SJSA1 (cell line): ENCODE results near the gene WIPI1. TPM values are rescaled to one million over a fixed set of nuclear protein-coding genes. Genes with fewer than 3 reads are reported as not detected.

Experiments used
- DNase-seq, 2 experiments: peaks; one replicate each; pipeline ENCODE4 v3.0.0-alpha.2; 2015 to 2020; ENCODE audit warnings: low spot score in 2 of 2, low read depth in 1 of 2
- H3K27ac ChIP-seq: fragments of 250-450 bp; sonication (Bioruptor Pico); 2 replicates; pipeline ENCODE4 v1.5.1; 2020; ENCODE audit warnings: mild to moderate bottlenecking, moderate library complexity
- H3K27me3 ChIP-seq: fragments of 250-450 bp; sonication (Bioruptor Pico); replicated peaks from 2 replicates; pipeline ENCODE4 v1.5.1; 2020; ENCODE audit warnings: mild to moderate bottlenecking, moderate library complexity
- H3K36me3 ChIP-seq: fragments of 250-450 bp; sonication (Bioruptor Pico); 2 replicates; pipeline ENCODE4 v1.5.1; 2020; ENCODE audit warnings: mild to moderate bottlenecking
- H3K4me1 ChIP-seq: fragments of 250-450 bp; sonication (Bioruptor Pico); replicated peaks from 2 replicates; pipeline ENCODE4 v1.6.1; 2021; ENCODE audit warnings: mild to moderate bottlenecking
- H3K4me3 ChIP-seq: fragments of 250-450 bp; sonication (Bioruptor Pico); 2 replicates; pipeline ENCODE4 v1.5.1; 2020; ENCODE audit warnings: mild to moderate bottlenecking
- H3K9me3 ChIP-seq: fragments of 250-450 bp; sonication (Bioruptor Pico); replicated peaks from 2 replicates; pipeline ENCODE4 v1.5.1; 2020; ENCODE audit warnings: mild to moderate bottlenecking
- total RNA-seq: library from RNA; depleted of rRNA; stranded (reverse); fragments of >200 nt; shearing (Covaris generic); gene quantifications from 2 replicates; pipeline ENCODE4 v1.2.3, GENCODE V29; 2014

WIPI1 gene
- total RNA-seq, 1 experiment from 2014 or later: 53.5 TPM

DNA sequence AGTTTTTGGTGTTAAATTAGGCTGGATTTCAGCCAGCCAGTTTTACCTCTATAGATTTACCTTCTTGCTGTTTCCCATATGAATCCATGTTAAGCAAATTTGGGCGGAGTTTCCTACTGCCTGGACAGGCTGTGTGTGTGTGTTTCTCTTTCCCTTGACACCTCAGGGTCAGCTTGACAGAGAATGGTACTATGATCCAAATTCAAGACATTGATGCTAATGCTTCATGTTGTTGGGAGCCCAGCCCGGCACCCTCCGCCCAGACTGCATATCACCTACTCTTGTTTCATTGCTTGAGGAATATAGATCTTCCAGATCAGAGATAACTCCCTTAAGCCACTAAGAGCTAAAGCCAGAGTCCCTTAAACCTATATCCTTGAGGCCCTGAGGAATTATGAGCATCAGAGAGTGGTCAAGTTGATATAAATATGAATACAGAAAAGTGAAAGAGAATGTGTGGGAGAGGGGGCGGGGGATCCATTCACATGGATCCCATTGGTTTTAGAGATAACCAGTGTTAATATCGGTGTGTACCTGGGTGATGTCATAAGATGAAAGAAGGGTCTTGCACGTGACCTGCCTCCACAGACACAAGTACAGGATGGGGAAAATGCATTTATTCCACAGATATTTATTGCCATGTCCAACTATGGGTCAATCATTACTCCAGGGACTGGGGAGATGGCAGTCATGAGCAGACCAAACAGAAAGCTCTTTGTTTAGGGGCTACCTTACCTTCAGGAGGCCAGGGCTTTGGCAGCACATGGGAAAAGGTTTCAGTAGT lies 69.7 kb downstream of the WIPI1 start:
- H3K4me3 ChIP-seq: no peak overlapping the region
- no peak for DNase-seq
- H3K9me3 ChIP-seq: no peaks in the 10 kb centered on the region
- H3K36me3 ChIP-seq: no peaks in the 10 kb centered on the region
- H3K27me3 ChIP-seq: no peaks in the 10 kb centered on the region
- H3K4me1 ChIP-seq: peaks cover 25% of the 10 kb centered on the region
- H3K27ac ChIP-seq: no peak overlapping the region

DNA sequence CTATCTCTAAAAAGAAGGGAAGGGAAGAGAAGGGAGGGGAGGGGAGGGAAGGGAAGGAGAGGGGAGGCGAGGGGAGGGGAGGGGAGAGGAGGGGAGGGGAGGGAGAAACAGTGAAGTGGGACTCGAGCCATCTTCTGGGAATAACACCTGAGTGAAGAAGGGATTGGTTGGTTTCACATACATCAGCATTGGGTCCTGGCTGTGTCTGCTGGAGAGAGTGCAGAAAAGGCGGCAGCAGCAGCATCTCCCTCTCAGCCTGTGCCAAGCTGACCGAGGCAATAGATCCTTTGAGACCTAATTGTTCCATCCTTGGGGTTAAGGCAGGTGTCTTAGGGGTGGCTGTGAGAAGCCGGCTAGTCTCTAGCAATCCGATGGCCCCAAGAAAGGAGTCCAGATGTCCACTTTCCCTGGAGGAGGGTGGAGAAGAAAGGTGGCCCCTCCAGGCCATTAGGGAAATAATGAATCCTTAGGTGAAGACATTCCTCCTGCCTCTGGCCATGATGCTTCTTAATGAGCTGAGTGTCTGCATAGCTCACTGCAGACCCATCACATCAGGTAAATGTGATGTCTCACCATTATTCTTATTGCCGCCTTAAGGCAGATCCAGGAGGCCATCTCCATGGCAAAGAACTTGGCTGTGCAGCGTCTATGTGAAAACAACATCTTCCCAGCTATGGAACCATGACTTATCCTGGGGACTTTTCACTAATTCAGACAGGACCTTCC lies 71.6 kb downstream of the WIPI1 start:
- H3K27ac ChIP-seq: no peak overlapping the region

DNA sequence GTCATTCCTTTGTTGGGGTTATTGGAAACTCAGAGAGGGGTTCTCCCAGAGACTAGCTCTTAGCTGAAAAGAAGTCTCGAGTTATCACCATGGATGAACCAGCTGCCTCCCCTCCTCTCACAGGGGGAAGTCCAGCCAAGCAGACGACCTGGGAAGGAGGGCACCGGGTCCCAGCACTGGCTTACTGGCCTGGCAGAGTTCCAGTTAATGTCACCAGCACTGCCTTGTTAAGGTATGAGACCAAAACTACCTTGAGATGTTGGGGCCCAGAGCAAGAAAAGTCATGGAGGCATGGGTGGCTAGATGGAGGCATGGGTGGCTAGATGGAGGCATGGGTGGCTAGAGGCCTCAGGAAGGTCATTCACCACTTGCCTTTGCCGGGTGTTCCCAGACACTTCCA lies 72.4 kb downstream of the WIPI1 start:
- Histone ChIP-seq H3K4me3 (no peak overlapping the region), H3K27ac (peak overlapping the region; percentile 91), H3K27me3 (no peaks in the 10 kb centered on the region), H3K9me3 (no peaks in the 10 kb centered on the region), H3K4me1 (peaks cover 46% of the 10 kb centered on the region), H3K36me3 (no peaks in the 10 kb centered on the region)
- DNase-seq: no peak

More for the DNA sequence above, 71.6 kb downstream of the WIPI1 start:
- H3K4me1 ChIP-seq: peaks cover 43% of the 10 kb centered on the region
- no peaks in the 10 kb centered on the region for H3K36me3 ChIP-seq
- no peaks in the 10 kb centered on the region for H3K27me3 ChIP-seq
- no peak overlapping the region for H3K4me3 ChIP-seq
- no peak for DNase-seq
- no peaks in the 10 kb centered on the region for H3K9me3 ChIP-seq

DNA sequence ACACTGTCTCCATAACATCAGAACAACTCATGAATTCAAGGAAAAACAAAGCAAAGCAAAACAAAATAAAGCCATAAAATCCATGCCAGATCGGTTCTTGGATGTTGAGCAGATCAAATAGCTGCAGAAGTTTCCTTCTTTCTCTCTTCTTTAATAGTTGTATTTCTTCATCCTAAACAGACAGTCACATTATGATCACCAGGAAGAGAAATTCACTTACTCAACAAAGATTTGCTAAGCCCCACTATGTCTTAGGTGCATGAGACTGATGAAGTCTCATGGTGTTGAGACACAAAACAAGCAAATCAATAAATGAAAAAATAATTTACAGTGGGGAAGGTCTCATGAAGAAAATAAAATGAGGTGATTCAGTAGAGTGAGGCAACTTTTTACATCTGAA lies 72.8 kb downstream of the WIPI1 start:
- Histone ChIP-seq H3K27ac (peak overlapping the region; percentile 91), H3K9me3 (no peaks in the 10 kb centered on the region), H3K36me3 (no peaks in the 10 kb centered on the region), H3K4me3 (no peak overlapping the region), H3K27me3 (no peaks in the 10 kb centered on the region), H3K4me1 (peaks cover 46% of the 10 kb centered on the region)
- DNase-seq: no peak

DNA sequence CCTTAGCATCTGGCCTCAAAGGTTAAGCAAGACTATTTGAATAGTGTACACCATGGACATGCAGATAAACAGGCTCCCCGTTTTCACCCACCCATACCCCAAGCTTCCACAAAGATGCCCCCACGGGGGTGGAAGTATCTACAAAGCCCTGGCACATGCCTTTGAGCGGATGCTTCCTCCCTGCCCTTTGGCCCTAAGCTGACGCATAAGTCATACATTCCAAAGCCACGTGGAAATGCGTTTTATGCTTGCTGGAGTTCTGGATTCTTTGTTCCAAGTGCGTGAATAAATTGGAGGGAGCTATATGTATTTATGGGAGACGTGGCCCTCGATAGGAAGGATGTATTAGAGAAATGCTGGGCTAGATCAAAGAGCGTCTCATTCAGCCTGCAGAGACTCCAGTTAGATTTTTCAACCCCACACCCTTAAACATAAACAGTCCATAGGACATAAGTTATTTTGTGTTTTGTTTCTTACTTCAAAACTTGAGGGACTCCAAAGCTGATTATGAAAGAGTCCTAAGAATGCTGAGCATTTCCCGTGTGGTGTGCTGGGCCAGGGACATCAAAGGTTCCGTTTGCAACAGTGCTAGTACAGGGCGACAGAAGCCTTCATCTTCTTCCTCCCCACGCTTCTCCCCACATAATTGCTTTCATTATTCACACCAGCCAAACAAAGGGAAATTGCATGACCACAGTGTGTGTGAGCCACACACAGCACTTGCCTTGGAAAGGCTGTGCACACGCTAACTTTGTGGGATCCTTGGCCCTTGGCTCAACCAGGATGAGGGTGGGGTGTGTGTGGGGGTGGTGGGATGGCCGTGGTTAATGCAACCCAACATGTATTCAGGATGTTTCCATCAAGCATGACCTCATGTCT lies 73.6 kb downstream of the WIPI1 start:
- Histone ChIP-seq H3K4me1 (peaks cover 46% of the 10 kb centered on the region), H3K9me3 (no peaks in the 10 kb centered on the region), H3K27ac (peak overlapping the region; percentile 91), H3K27me3 (no peaks in the 10 kb centered on the region), H3K4me3 (no peak overlapping the region), H3K36me3 (no peaks in the 10 kb centered on the region)
- peak; percentile 88 to 98 for DNase-seq

DNA sequence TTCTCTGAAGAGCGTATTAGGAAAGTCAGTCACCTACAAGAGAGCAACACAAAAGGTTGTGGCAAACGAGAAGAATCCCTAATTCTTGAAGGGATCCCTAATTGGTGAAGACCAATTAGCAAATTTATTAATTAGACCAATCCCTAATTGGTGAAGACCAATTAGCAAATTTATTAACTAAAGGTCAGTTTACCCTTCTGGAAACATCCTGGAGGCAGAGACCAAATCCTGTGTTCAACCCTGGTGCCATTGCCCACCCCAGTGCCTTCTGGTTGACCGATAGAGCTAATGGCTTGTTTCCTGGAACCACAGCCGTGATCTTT lies 74.2 kb downstream of the WIPI1 start:
- H3K4me3 ChIP-seq: no peak overlapping the region
- H3K9me3 ChIP-seq: no peaks in the 10 kb centered on the region
- no peaks in the 10 kb centered on the region for H3K27me3 ChIP-seq
- H3K27ac ChIP-seq: peak overlapping the region; percentile 91
- DNase-seq: no peak
- no peaks in the 10 kb centered on the region for H3K36me3 ChIP-seq
- H3K4me1 ChIP-seq: peaks cover 46% of the 10 kb centered on the region

DNA sequence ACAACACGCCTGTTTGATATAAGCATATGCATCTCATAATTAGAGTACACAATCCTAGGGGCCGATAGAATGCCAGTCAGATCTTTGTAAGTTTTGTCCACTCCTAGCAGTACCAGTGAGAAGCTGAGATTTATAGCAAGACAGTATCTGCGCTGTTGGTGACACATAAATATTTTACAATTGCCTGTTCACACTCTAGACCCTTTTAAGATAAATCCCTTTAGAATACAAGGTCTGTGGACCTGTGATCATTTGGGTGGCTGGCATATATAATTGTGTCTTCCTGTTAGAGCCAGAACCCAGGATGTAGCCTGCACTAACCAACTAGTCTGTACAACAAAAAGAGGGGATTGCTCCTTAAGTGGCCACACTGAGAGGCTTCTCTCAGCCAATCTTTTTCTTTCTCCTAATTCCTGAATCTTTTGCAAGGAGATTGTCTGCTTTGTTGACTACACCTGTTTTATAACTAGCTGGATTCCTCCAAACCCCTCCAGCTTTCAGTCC lies 74.7 kb downstream of the WIPI1 start:
- Histone ChIP-seq H3K27me3 (no peaks in the 10 kb centered on the region), H3K4me3 (no peak overlapping the region), H3K36me3 (no peaks in the 10 kb centered on the region), H3K4me1 (peaks cover 46% of the 10 kb centered on the region), H3K9me3 (no peaks in the 10 kb centered on the region), H3K27ac (peak overlapping the region; percentile 91)
- DNase-seq: peak in 1 of 2 experiments; percentile 61

DNA sequence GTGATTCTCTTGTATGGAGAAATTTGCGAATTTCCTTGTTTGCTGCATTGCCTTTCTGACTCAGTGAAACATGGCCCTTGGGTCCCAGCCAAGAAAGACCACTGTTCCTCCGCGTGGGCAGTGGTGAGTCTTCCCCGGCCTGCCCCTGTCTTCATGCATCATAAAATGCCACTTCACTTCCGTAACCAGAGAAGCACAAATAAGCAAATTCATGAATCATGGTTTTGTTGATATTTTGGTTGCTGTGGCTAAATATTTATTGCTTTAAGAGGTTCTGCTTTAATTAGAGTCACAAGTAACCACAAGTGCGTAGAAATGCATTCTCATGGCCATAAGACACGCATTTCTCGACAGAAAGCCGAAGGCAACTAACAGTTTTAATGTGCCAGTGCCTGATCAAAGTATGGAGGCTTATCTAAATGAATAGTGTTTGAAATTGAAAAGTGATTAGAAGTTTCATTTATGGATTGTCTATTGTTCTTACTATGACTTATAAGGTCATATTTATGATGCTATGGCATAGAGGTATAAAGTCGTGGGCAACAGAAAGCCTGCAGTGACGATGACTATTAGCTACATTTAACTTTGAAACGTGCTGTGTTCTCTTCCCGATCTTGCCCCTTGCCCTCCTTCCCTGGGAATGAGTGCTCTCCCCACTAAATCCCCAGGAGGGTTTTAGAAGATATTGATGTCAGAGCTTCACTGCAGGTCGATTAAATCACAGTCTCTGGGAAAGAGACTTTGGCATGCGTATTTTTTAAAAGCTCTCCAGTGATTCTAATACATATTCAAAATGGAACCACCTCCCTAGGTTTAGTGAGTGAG lies 76.0 kb downstream of the WIPI1 start:
- DNase-seq: peak; percentile 97 to 98
- Histone ChIP-seq H3K4me3 (no peak overlapping the region), H3K36me3 (no peaks in the 10 kb centered on the region), H3K27me3 (no peaks in the 10 kb centered on the region), H3K27ac (peak overlapping the region; percentile 58), H3K4me1 (peaks cover 46% of the 10 kb centered on the region), H3K9me3 (no peaks in the 10 kb centered on the region)

DNA sequence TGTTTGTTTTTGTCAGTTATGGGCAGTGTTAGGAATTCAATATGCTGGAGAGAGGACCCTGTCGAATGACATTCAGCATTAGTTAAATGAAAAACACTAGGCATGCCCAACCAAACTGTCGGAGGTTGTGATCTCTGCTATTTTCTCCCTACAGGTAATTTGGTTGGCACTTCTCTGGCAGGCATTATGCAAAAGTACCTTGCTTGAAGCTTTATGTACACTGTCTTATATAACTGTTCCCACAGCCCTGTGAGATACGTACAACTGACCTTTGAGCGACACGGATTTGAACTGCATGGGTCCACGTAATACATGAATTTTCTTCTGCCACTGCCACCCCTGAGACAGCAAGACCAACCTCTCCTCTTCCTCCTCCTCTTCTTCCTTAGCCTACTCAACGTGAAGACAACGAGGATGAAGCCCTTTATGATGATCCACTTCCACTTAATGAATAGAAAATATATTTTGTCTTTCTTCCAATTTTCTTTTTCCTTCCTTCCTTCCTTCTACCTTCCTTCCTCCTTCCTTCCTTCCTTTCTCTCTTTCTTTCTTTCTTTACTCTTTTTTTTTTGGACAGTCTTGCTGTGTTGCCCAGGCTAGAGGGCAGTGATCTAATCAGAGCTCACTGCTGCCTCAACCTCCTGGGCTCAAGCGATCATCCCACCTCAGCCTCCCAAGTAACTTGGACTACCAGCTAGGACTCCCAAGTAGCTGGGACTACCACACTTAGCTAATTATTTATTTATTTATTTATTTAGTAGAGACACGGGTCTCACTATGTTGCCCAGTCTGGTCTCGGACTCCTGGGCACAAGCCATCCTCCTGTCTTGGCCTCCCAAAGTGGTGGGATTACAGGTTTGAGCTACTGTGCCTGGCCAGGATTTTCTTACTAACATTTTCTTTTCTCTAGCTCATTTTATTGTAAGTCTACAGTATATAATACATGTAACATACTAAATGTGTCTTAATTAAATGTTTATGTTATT lies 77.3 kb downstream of the WIPI1 start:
- no peaks in the 10 kb centered on the region for H3K27me3 ChIP-seq
- H3K4me3 ChIP-seq: no peak overlapping the region
- H3K36me3 ChIP-seq: no peaks in the 10 kb centered on the region
- DNase-seq: no peak
- no peaks in the 10 kb centered on the region for H3K9me3 ChIP-seq
- H3K27ac ChIP-seq: no peak overlapping the region
- peaks cover 45% of the 10 kb centered on the region for H3K4me1 ChIP-seq

DNA sequence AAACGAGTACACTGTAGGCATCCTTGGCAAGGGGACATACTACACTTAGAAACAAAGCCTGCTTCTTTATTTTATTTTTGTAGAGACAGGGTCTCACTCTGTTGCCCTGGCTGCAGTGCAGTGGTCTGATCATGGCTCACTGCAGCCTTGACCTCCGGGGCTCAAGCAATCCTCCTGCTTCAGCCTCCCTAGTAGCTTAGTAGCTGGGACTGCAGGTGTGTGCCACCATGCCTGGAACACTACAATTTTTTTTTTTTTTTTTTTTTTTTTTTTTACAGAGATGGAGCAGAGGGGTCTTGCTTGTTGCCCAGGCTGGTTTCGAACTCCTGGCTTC lies 78.2 kb downstream of the WIPI1 start:
- Histone ChIP-seq H3K4me1 (peaks cover 37% of the 10 kb centered on the region), H3K27ac (no peak overlapping the region), H3K27me3 (no peaks in the 10 kb centered on the region), H3K36me3 (no peaks in the 10 kb centered on the region), H3K9me3 (no peaks in the 10 kb centered on the region), H3K4me3 (no peak overlapping the region)
- DNase-seq: no peak

DNA sequence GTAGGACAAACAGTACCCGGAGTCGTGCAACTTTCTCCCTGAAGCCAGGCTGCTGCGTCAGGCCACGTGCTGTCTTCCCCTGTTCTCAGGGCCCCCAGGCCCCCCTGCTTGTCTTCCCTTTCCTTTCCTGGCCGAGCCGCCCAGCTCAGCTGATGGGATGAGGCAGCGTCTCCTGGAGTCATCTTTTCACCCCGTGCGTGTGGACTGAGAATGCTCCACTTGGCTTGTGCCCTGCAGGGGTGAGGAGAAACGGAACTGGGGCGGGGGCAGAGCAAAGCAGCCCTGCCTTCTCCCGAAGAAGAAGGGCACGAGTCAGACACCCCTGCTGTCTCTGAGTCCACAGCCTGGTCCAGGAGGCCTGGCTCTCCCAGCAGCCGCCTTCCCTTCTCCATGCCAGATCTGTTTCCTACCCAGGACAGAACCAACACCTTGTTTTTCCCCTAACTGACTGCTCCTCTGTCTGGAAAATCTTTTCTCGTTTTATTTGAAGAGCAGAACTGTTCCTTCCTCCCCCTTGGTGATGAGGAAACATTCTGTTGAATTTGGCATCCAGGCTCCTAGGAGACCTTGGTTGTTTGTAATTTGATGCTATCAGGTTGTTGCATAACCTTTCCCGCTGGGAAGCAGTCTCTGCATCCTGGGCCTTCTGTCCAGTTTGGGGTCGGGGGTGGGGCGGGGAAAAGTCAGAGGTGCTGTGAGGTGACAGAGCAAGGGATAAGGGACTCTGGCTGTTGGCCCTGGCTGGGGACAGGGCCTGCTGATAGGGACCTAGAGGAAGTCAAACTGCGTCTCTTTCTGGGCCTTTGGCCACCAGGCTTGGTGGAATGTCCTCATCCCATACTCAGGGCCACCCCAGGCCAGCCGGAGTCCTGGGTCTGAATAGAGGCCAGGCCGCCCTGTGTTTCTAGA lies 78.8 kb downstream of the WIPI1 start:
- Histone ChIP-seq H3K27ac (no peak overlapping the region), H3K9me3 (no peaks in the 10 kb centered on the region), H3K36me3 (no peaks in the 10 kb centered on the region), H3K4me3 (no peak overlapping the region), H3K4me1 (peaks cover 30% of the 10 kb centered on the region), H3K27me3 (no peaks in the 10 kb centered on the region)
- no peak for DNase-seq
